Activated CD4-positive, CD25-positive, alpha-beta regulatory T cell treated with anti-CD3 and anti-CD28 coated beads, Interleukin-2, amount 50 U/mL, for 72 hours (primary cell): ENCODE results near the gene ADCY10.
"Not testable (repeated sequence)": the region's sequence is repeated elsewhere in the genome, so short reads cannot be mapped to it uniquely, and the experiment has no call there.

Source experiments
- DNase-seq: peaks from one replicate; pipeline ENCODE4 v3.0.0; 2021

ADCY10 gene

GRCh38 chr1:167856711-167857418, 57.1 kb downstream of the ADCY10 start:
- DNase-seq: no peak

DNA sequence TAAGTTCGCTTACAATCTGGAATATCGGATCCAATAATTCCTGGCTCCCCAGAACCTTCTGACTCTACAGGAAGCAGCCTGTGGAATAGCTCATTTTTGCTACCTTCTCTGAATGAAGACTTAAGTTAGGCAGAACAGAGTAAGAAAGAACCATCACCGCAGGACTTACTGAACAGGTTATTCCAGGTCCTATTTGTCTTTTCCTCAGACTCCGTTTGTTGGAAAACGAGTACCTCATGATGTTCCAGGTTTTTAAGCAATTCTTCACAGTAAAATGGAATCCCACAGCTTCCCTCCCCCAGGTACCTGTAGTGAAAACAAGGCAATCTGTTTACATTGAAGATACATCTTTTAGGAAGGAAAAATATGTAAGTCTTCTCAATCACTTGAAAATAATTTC, 59.8 kb downstream of the ADCY10 start:
- DNase-seq: no peak

- DNase-seq: no peak
These were observed 64.3 kb downstream of the ADCY10 start for GRCh38 chr1:167849666-167850065.

- no peak for DNase-seq
These were observed 71.1 kb downstream of the ADCY10 start for GRCh38 chr1:167842872-167843271.

DNA sequence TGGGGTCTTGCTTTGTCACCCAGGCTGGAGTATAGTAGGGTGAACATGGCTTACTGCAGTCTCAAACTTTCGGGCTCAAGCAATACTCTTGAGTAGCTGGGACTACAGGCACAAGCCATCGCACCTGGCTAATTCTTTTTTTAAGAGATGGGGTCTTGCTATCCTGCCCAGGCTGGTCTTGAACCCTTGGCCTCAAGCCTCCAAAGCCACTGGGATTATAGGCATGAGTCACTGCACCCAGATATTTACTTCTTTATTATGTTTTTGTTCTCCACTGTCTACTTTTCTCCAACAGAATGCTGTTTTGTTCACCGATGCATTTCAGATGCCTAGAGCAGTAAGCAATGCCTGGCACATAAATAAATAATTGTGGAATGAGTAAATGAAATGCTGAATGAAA, 72.4 kb downstream of the ADCY10 start:
- DNase-seq: no peak

DNA sequence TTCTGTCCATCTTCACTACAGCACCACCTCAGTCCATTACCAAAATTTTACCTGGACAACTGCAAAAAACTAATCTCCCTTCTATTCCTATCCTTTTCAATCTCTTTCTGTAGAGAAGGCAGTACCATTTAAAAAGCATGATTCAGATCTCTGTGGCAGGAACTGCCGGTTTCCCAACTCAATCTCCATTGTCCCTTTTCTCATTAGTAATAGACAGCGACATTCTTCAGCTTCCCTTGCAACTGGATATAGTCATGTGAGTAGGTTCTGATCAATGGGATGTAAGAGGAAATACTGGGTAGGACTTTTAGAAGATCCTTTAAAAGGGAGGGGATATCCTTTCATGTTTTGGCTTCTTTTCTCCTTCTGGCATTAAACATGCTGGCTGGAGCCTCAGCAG, 74.9 kb downstream of the ADCY10 start:
- no peak for DNase-seq

DNA sequence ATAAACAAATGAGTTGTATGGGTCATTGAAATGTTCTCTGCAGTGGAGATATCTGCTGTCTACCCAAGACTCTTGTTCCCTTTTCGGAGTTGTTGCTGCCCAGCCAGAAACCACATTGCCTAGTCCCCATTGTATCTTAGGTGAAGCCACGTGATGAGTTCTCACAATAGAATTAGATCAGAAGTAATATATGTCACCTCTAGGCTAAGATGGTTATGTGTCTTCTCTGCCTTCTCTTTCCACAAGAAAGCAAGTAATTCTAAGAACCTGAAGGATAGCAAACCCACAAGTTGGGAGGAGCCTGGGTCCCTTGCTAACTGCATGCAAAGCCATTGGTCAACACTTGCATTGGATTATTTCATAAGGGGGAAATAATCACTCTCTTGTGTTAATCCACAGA, 76.6 kb downstream of the ADCY10 start:
- DNase-seq: no peak

DNA sequence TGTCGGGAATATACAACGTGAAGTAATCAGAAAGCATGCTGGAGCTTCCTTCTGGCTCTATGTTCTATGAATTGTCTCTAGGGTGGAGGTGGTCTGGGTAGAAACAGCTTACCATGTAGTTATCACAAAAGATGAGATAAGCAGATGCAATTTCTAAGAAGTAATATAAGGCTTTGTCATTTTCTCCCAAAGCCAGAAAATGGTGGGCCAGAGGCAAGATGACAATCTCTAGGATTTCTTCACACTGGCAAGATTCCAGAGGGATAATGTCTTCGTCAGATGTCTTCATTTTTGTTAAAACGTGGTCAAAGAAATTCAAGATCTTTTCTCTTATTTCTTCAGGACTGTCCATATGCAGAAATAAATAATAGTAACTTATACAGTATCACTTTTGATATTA, 77.7 kb downstream of the ADCY10 start:
- no peak for DNase-seq

GRCh38 chr1:167833904-167834303, 80.0 kb downstream of the ADCY10 start:
- DNase-seq: no peak

DNA sequence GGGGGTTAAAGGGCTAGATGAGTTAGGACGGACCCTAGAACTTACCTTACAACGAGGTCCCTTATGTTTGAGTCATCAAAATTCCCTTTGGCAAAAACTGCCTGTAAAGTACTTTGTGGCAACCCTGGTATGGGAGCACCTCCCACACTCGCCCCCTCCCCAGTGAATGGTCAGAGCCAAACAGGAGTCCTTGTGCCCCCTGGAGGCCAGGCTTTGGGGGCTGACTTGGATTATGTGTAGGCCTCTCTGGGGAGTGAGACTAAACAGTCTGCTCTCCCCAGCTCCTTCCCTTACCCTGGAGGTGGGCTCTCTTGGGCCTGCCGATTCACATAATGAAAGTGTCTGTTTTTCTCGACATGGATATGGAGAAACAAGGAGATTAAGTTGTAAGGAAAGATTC, 81.2 kb downstream of the ADCY10 start:
- no peak for DNase-seq

DNA sequence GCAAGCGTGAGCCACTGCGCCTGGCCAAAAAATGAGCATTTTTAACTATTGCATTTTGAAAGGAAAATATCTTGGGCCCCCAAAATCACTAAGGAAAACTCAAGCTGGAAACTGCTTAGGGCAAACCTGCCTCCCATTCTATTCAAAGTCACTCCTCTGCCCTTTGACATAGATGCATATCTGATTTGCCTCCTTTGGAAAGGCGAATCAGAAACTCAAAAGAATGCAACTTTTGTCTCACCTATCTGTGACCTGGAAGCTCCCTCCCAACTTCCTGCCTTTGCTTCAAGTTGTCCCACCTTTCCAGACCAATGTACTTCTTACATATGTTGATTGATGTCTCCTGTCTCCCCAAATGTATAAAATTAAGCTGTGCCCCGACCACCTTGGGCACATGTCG, 83.3 kb downstream of the ADCY10 start:
- not testable (repeated sequence) for DNase-seq

- DNase-seq: no peak
These were observed 84.1 kb downstream of the ADCY10 start for GRCh38 chr1:167829868-167830267.

- no peak for DNase-seq
These were observed 87.8 kb downstream of the ADCY10 start for GRCh38 chr1:167826127-167826526.

DNA sequence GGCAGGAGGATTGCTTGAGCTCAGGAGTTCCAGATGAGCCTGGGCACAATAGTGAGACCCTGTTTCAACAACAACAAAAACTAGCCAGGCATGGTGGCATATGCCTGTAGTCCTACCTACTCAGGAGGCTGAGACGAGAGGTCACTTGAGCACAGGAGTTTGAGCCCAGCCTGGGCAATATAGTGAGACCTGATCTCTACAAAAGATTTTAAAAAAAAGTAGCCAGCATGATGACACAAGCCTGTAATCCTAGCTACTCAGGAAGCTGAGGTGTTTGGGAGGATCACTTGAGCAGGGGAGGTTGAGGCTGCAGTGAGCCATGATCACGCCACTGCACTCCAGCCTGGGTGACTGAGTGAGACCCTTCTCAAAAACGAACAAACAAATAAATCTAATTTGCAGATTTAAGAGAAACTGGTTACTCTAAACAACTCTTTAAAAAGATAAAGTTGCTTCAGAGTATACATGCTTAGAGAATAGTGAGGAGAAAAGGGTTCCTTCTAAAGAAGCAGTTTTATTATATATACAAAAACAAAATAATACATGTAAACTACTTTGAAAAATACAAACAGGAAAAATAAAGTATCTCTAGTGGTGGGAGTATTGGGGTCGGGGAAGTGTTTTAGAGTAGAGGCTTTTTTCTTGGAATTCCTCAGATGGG, 88.4 kb downstream of the ADCY10 start:
- no peak for DNase-seq

- no peak for DNase-seq
These were observed 89.7 kb downstream of the ADCY10 start for GRCh38 chr1:167824163-167824794.

DNA sequence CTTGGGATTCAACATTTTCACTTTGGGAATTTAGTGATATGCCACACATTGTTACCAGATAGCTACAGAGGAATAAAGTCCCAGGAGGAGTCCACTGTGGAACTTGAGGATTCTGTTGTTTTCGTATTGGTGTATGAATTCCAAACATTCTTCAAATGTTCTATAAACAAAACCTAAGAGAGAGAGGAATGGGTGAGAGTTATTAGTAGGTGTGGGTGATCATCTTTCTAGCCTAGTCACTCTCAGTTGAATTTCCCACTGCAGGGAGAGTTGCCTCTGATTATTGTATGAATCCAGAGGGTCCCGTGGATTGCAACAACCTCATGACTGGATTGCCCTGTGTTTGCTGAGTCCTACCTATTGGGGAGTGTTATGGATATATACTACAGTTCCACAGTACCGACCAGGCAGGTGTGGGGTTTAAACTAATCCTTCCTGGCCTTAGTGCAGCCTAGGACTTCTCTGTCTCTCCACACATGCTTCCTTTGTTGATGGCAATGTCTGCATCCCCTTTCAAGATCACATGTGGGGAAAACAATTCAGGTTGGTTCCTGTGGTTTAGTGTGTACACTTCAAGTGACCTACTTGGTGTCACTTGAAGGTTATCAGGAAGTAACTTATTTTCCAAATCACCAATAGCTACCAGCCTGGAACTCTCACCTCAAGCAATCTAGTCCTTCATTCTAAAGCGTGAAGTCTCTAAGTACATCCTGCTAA, 91.8 kb downstream of the ADCY10 start:
- no peak for DNase-seq

DNA sequence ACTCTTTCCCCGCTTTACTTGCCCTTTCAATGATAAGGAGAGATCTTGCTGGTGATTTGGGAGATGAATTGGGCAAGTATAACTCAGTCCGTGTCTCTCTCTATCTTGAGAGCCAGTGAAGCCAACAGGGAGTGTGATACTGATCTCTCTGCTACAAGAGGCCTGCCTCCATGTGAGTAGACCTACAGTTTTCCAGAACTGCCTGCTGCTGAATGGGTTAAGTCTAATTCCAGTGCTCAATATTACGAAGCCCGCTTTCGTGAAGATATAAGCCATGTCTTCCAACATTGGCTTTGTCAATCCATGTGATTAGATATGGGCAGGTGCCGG, 92.6 kb downstream of the ADCY10 start:
- no peak for DNase-seq

DNA sequence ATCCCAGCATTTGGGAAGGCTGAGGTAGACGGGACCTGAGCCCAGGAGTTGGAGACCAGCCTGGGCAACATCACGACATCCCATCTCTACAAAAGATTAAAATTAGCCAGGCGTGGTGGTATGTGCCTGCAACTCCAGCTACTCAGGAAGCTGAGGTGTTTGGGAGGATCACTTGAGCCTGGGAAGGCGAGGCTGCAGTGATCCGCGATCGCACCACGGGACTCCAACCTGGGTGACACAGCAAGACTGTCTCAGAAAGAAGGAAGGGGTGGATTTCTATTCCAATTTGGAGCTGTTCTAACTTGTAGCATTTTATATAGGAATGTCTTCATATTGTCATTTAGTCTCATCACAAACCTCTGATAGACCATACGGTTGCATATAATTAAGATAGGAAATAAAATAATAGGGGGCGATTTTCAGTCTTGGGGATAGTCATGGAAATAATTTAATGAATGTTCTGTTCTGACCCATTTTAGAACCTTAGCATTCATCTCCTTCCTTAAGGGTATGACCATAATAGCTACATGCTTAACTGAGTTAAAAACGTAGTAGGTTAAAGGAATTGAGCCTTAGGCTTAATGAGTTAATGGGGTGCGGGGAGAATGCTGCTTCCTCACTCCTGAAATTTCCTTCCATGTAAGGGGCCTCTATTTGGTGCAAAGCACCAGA, 93.1 kb downstream of the ADCY10 start:
- no peak for DNase-seq

- DNase-seq: peak; percentile 50
These were observed 93.9 kb downstream of the ADCY10 start for GRCh38 chr1:167819849-167820683.

GRCh38 chr1:167815650-167816049, 98.3 kb downstream of the ADCY10 start:
- no peak for DNase-seq

GRCh38 chr1:167812972-167813371, 101.0 kb downstream of the ADCY10 start:
- no peak for DNase-seq

DNA sequence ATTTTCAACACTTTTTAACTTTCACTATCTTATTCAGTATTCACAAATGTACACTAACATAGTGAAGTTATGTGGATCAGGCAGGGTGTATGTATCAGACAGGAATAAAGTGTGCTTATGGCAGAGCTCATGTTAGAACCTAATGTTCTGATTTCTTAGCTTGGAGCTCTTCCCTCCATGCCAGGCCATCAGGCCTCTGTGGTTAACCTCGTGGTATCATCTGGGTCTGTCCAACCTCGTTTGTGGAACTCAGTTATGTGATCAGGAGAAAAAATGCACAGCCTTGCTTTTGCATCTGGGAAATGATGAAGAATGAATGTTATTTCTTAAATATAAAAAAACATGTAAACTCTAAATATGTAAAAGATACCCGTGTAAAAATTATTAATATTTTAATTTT, 105.2 kb downstream of the ADCY10 start:
- no peak for DNase-seq
